Prostate gland (tissue), 2 donors: ENCODE results near the gene WBP4. TPM values are rescaled to one million over a fixed set of nuclear protein-coding genes. Genes with fewer than 3 reads are reported as not detected.

Experiments
- DNase-seq: peaks from one replicate; pipeline ENCODE4 v3.0.0-alpha.2; 2019; ENCODE audit warnings: low spot score
- H3K27ac ChIP-seq, 2 donors: fragments of 200-600 bp; sonication (generic); 2 replicates each; pipeline ENCODE4 v1.5.1; 2017 to 2019
- H3K27me3 ChIP-seq: fragments of 200-600 bp; sonication (generic); replicated peaks from 2 replicates; pipeline ENCODE4 v1.5.1; 2019; ENCODE audit not compliant: insufficient read depth
- H3K36me3 ChIP-seq, 2 donors: fragments of 200-600 bp; sonication (generic); 1 replicate in 1 of 2; 2 replicates in 1 of 2; pipeline versions ENCODE4 v1.5.1 to v1.8.1; 2017 to 2019
- H3K4me1 ChIP-seq: fragments of 200-600 bp; sonication (generic); replicated peaks from 2 replicates; pipeline ENCODE4 v1.5.1; 2019
- H3K4me3 ChIP-seq, 2 donors: fragments of 200-600 bp; sonication (generic); 2 replicates each; pipeline ENCODE4 v1.5.1; 2017 to 2019
- H3K9me3 ChIP-seq: fragments of 200-600 bp; sonication (generic); 2 replicates; pipeline ENCODE4 v1.5.1; 2017
- CTCF ChIP-seq, 4 experiments: fragments of 200-600 bp in 2 of 4; fragments of 450-650 bp in 2 of 4; sonication (generic) in 2 of 4; IDR thresholded peaks; 1 replicate in 3 of 4; 2 replicates in 1 of 4; pipeline ENCODE4 v1.5.1; 2016 to 2019; ENCODE audit warnings: antibody characterized with exemption in 4 of 4, mild to moderate bottlenecking in 2 of 4, moderate library complexity in 2 of 4
- POLR2A ChIP-seq: fragments of 450-650 bp; IDR thresholded peaks from one replicate; pipeline ENCODE4 v1.6.1; 2016; ENCODE audit warnings: antibody characterized with exemption, mild to moderate bottlenecking
- POLR2AphosphoS5 ChIP-seq: sonication (generic); formaldehyde crosslinking; IDR thresholded peaks from one replicate; pipeline ENCODE4 v1.6.1; 2017; ENCODE audit warnings: antibody characterized with exemption
- WGBS: methylation state at CpG from one replicate; pipeline ENCODE4 v1.1.5; 2018; 5-methylcytosine and 5-hydroxymethylcytosine counted together
- intact Hi-C: fragments of 100-400 bp; cut with DNase I; formaldehyde crosslinking; loops from one replicate; pipeline ENCODE4 v1.14.2; 2022
- total RNA-seq, 2 donors: library from RNA; depleted of rRNA; stranded (reverse); fragments of >200 nt; gene quantifications; one replicate each; pipeline ENCODE4 v1.1.0, GENCODE V29; 2016

WBP4 gene
- 10 to 100 TPM; 13.3 to 14.1 TPM for total RNA-seq

GRCh38 chr13:41061075-41061913 is at the start of gene WBP4:
TSS of gene WBP4 (plus strand) at chr13:41061509. CDS start at chr13:41061674, 165 bp downstream.
- H3K9me3 ChIP-seq: no peaks in the 10 kb centered on the region
- peak; percentile 94 for DNase-seq
- peaks cover 11% of the 10 kb centered on the region for H3K4me1 ChIP-seq
- under 1% methylated on average over 71 of the region's 71 CpGs for WGBS
- peak within 1 kb of the TSS; percentile 97 to 98 for H3K27ac ChIP-seq
- H3K4me3 ChIP-seq: peak within 1 kb of the TSS; percentile 77 to 82
- no peaks in the 10 kb centered on the region for H3K36me3 ChIP-seq
- intact Hi-C loops: loop anchor here (5.0 to 10.0 kb wide), 3 partner anchors 181 to 594 kb away; partner anchors contain the start of gene NAA16
- TF ChIP-seq POLR2AphosphoS5 (peak; percentile 91), CTCF (IDR thresholded peaks at IDR 0.05) (peak in 1 of 4 experiments; percentile 36), POLR2A (peak; percentile 48)
- no peaks in the 10 kb centered on the region for H3K27me3 ChIP-seq

- Histone ChIP-seq H3K9me3 (no peaks in the 10 kb centered on the region), H3K36me3 (no peaks in the 10 kb centered on the region), H3K4me1 (no peaks in the 10 kb centered on the region), H3K4me3 (no peak overlapping the region), H3K27ac (no peak overlapping the region), H3K27me3 (no peaks in the 10 kb centered on the region)
- 89% methylated on average over 2 of the region's 2 CpGs for WGBS
- DNase-seq: no peak
- no peak for TF ChIP-seq CTCF (IDR thresholded peaks at IDR 0.05)
- no peak for TF ChIP-seq POLR2A
- TF ChIP-seq POLR2AphosphoS5: no peak
- intact Hi-C loops: no loop called here
Observed at GRCh38 chr13:41012536-41012935, 48.8 kb upstream of the WBP4 start.

- TF ChIP-seq POLR2A (no peak), CTCF (IDR thresholded peaks at IDR 0.05) (no peak), POLR2AphosphoS5 (no peak)
- H3K36me3 ChIP-seq: no peaks in the 10 kb centered on the region
- no peaks in the 10 kb centered on the region for H3K4me1 ChIP-seq
- no peak for DNase-seq
- no peak overlapping the region for H3K27ac ChIP-seq
- no peaks in the 10 kb centered on the region for H3K9me3 ChIP-seq
- 86% methylated on average over 2 of the region's 2 CpGs for WGBS
- no peak overlapping the region for H3K4me3 ChIP-seq
- intact Hi-C loops: no loop called here
- no peaks in the 10 kb centered on the region for H3K27me3 ChIP-seq
Observed at GRCh38 chr13:41013835-41014234, 47.5 kb upstream of the WBP4 start.

GRCh38 chr13:41015920-41016319 is 45.4 kb upstream of the WBP4 start:
- WGBS: 77% methylated on average over 6 of the region's 6 CpGs
- Histone ChIP-seq H3K27ac (no peak overlapping the region), H3K9me3 (no peaks in the 10 kb centered on the region), H3K27me3 (no peaks in the 10 kb centered on the region), H3K4me1 (no peaks in the 10 kb centered on the region), H3K4me3 (no peak overlapping the region), H3K36me3 (no peaks in the 10 kb centered on the region)
- intact Hi-C loops: no loop called here
- TF ChIP-seq CTCF (IDR thresholded peaks at IDR 0.05) (no peak), POLR2AphosphoS5 (no peak), POLR2A (no peak)
- DNase-seq: no peak

- H3K27ac ChIP-seq: peak overlapping the region; percentile 81 to 90
- no peaks in the 10 kb centered on the region for H3K27me3 ChIP-seq
- peak overlapping the region in 1 of 2 donors; percentile 13 for H3K4me3 ChIP-seq
- intact Hi-C loops: no loop called here
- peak; percentile 36 for TF ChIP-seq POLR2AphosphoS5
- TF ChIP-seq CTCF (IDR thresholded peaks at IDR 0.05): no peak
- peak; percentile 34 for TF ChIP-seq POLR2A
- DNase-seq: peak; percentile 47
- H3K36me3 ChIP-seq: no peaks in the 10 kb centered on the region
- H3K9me3 ChIP-seq: no peaks in the 10 kb centered on the region
- WGBS: 19% methylated on average over 2 of the region's 2 CpGs
- H3K4me1 ChIP-seq: no peaks in the 10 kb centered on the region
Observed at GRCh38 chr13:41017159-41017558, 44.1 kb upstream of the WBP4 start.
